HCT116 (cell line): ENCODE data around the gene SOS1. TPM values are rescaled to one million over a fixed set of nuclear protein-coding genes. Genes with fewer than 3 reads are reported as not detected.
A peak's percentile ranks its signal among the peaks of the same experiment; 100 is the strongest.
"Not testable (repeated sequence)": the region's sequence is repeated elsewhere in the genome, so short reads cannot be mapped to it uniquely, and the experiment has no call there.

Experiments used
- ATAC-seq: fragments of 200-7000 bp; cut with Tn5 transposase; 2 replicates; pipeline ENCODE4 v1.9.1; 2020; ENCODE audit warnings: mild to moderate bottlenecking, moderate library complexity
- BruUV-seq: library from RNA; stranded (reverse); fragments of 400-500 nt; replicated peaks from 2 replicates; lab custom pipeline; 2021; lab: Mats Ljungman, UMichigan
- CTCF ChIA-PET: fragments of 300-600 bp; sonication (Branson Sonifier 250); formaldehyde crosslinking; loops from one replicate; lab custom pipeline; 2021; ENCODE audit warnings: antibody characterized with exemption; lab: Charles Lee
- POLR2A ChIA-PET: fragments of 300-600, 350-600 bp; sonication (Branson Sonifier 250); formaldehyde crosslinking; loops from one replicate; lab custom pipeline; 2021; ENCODE audit warnings: antibody characterized with exemption; lab: Charles Lee
- RAD21 ChIA-PET, 2 experiments: fragments of 300-600 bp; sonication (Branson Sonifier 250); formaldehyde crosslinking; loops; one replicate each; lab custom pipeline; 2023; ENCODE audit warnings: low total read pairs in 2 of 2; ENCODE audit not compliant: uncharacterized antibody in 2 of 2, unreplicated experiment in 2 of 2, low non-redundant PET in 1 of 2; lab: Charles Lee
- DNase-seq: peaks from one replicate; pipeline ENCODE4 v3.0.0-alpha.2; 2010; ENCODE audit warnings: low read depth, low spot score
- H2AFZ ChIP-seq: fragments of 200-600 bp; shearing (Covaris generic), sonication (generic); 2 replicates; pipeline ENCODE4 v1.6.1; 2017; ENCODE audit warnings: low read depth, mixed run types, mixed read lengths, antibody characterized with exemption, low read length; ENCODE audit not compliant: poor library complexity, severe bottlenecking
- H3K27ac ChIP-seq: 2 replicates; pipeline ENCODE4 v1.5.1; 2012; ENCODE audit warnings: low read depth, low read length
- H3K27me3 ChIP-seq: fragments of 200-600 bp; sonication (generic); 2 replicates; pipeline ENCODE4 v1.6.1; 2016; ENCODE audit warnings: mixed run types, low read length, mixed read lengths; ENCODE audit not compliant: insufficient read depth
- H3K36me3 ChIP-seq, 2 experiments: fragments of 200-500 bp in 1 of 2; fragments of 200-600 bp in 1 of 2; sonication (Bioruptor generic) in 1 of 2; sonication (generic) in 1 of 2; 2 replicates each; pipeline versions ENCODE4 v1.5.1 to v1.6.1; 2014 to 2016; ENCODE audit warnings: low read length in 2 of 2, inconsistent platforms in 1 of 2, mixed read lengths in 1 of 2, mixed run types in 1 of 2; ENCODE audit not compliant: insufficient read depth in 2 of 2, control insufficient read depth in 1 of 2
- H3K4me1 ChIP-seq, 2 experiments: fragments of 200-600 bp in 1 of 2; sonication (generic) in 1 of 2; 2 replicates each; pipeline versions ENCODE4 v1.5.1 to v1.6.1; 2012 to 2017; ENCODE audit warnings: low read length in 2 of 2, inconsistent platforms in 1 of 2, mild to moderate bottlenecking in 1 of 2, mixed read lengths in 1 of 2, mixed run types in 1 of 2, moderate library complexity in 1 of 2; ENCODE audit not compliant: insufficient read depth in 2 of 2, control insufficient read depth in 1 of 2
- H3K4me2 ChIP-seq: fragments of 200-600 bp; sonication (generic); 2 replicates; pipeline ENCODE4 v1.6.1; 2017; ENCODE audit warnings: mixed run types, low read length, mixed read lengths
- H3K4me3 ChIP-seq, 2 experiments: fragments of 200-600 bp in 1 of 2; sonication (generic) in 1 of 2; replicated peaks in 1 of 2; 2 replicates each; pipeline ENCODE4 v1.5.1; 2011 to 2016; ENCODE audit warnings: low read length in 2 of 2, control low read depth in 1 of 2, low read depth in 1 of 2, mild to moderate bottlenecking in 1 of 2, mixed read lengths in 1 of 2, mixed run types in 1 of 2
- H3K79me2 ChIP-seq: fragments of 200-600 bp; sonication (generic); 2 replicates; pipeline ENCODE4 v1.6.1; 2017; ENCODE audit warnings: mild to moderate bottlenecking, mixed run types, low read length, moderate library complexity, mixed read lengths; ENCODE audit not compliant: insufficient read depth
- H3K9ac ChIP-seq: fragments of 200-600 bp; sonication (generic); 2 replicates; pipeline ENCODE4 v1.6.1; 2016; ENCODE audit warnings: low read length, mixed read lengths
- H3K9me2 ChIP-seq: fragments of 200-600 bp; sonication (generic), shearing (Covaris generic); 2 replicates; pipeline ENCODE4 v1.6.1; 2017; ENCODE audit warnings: mixed run types, mild to moderate bottlenecking, moderate library complexity; ENCODE audit not compliant: insufficient read depth
- H3K9me3 ChIP-seq, 2 experiments: fragments of 200-500 bp in 1 of 2; fragments of 200-600 bp in 1 of 2; sonication (Bioruptor generic) in 1 of 2; sonication (generic) in 1 of 2; 2 replicates each; pipeline ENCODE4 v1.6.1; 2014 to 2017; ENCODE audit warnings: low read length in 2 of 2, mixed read lengths in 2 of 2, inconsistent platforms in 1 of 2, low read depth in 1 of 2, mild to moderate bottlenecking in 1 of 2, mixed run types in 1 of 2, moderate library complexity in 1 of 2; ENCODE audit not compliant: control insufficient read depth in 1 of 2, insufficient read depth in 1 of 2
- H4K20me1 ChIP-seq: fragments of 200-600 bp; sonication (generic), shearing (Covaris generic); 2 replicates; pipeline ENCODE4 v1.6.1; 2017; ENCODE audit warnings: mixed run types, mild to moderate bottlenecking, moderate library complexity; ENCODE audit not compliant: insufficient read depth
- CEBPB ChIP-seq: IDR thresholded peaks from 2 replicates; pipeline ENCODE4 v1.6.1; 2012; ENCODE audit warnings: low read depth
- ELF1 ChIP-seq: IDR thresholded peaks from 2 replicates; pipeline ENCODE4 v1.6.1; 2012; ENCODE audit warnings: low read depth, borderline replicate concordance
- EZH2phosphoT487 ChIP-seq: fragments of 200-600 bp; IDR thresholded peaks from 2 replicates; pipeline ENCODE4 v1.6.1; 2018; ENCODE audit warnings: antibody characterized with exemption, borderline replicate concordance
- JUND ChIP-seq: IDR thresholded peaks from 2 replicates; pipeline ENCODE4 v1.6.1; 2012
- TCF7L2 ChIP-seq: IDR thresholded peaks from 2 replicates; pipeline ENCODE4 v1.7.0; 2011; ENCODE audit warnings: borderline replicate concordance, inconsistent platforms; ENCODE audit not compliant: insufficient read depth, insufficient read length; ENCODE audit errors: extremely low read depth
- YY1 ChIP-seq: IDR thresholded peaks from 2 replicates; pipeline ENCODE4 v1.6.1; 2011; ENCODE audit warnings: low read length, low read depth, moderate library complexity, mild to moderate bottlenecking; ENCODE audit not compliant: insufficient replicate concordance; ENCODE audit errors: extremely low read depth
- ZNF274 ChIP-seq: fragments of 200-500 bp; sonication (Bioruptor generic); IDR thresholded peaks from 2 replicates; pipeline ENCODE4 v1.6.1; 2014; ENCODE audit warnings: mild to moderate bottlenecking, low read depth, low read length, inconsistent platforms
- intact Hi-C: fragments of 100-400 bp; cut with micrococcal nuclease; formaldehyde crosslinking; loops from 2 replicates; pipeline ENCODE4 v1.10.0; 2022
- total RNA-seq: library from RNA; stranded (reverse); gene quantifications from one replicate; pipeline ENCODE4 v1.2.1, GENCODE V29; 2021; ENCODE audit not compliant: unreplicated experiment
- TF ChIP-seq, protein P1 (sequence below): IDR thresholded peaks from 2 replicates; pipeline ENCODE4 v1.6.1; 2012; ENCODE audit warnings: low read depth
- TF ChIP-seq, protein P2 (sequence below), 3 experiments: fragments of 200-600 bp in 1 of 3; sonication (generic) in 1 of 3; IDR thresholded peaks in 2 of 3; conservative IDR thresholded peaks in 1 of 3; 2 replicates each; pipeline ENCODE4 v1.5.1; 2012 to 2017; ENCODE audit warnings: low read depth in 2 of 3, low read length in 2 of 3, antibody characterized with exemption in 1 of 3, borderline replicate concordance in 1 of 3, control low read depth in 1 of 3, mild to moderate bottlenecking in 1 of 3, mixed read lengths in 1 of 3, mixed run types in 1 of 3, moderate library complexity in 1 of 3; ENCODE audit not compliant: insufficient read depth in 1 of 3

The SOS1 gene
- total RNA-seq, 1 experiment from 2014 or later: 19.4 TPM

- no peaks in the 10 kb centered on the region for H4K20me1 ChIP-seq
- no peaks in the 10 kb centered on the region for H3K9me2 ChIP-seq
- H3K9me3 ChIP-seq: no peaks in the 10 kb centered on the region
- DNase-seq: no peak
- no peak overlapping the region for H3K4me3 ChIP-seq
- intact Hi-C loops: no loop called here
- H3K4me1 ChIP-seq: no peaks in the 10 kb centered on the region
- H3K4me2 ChIP-seq: no peak overlapping the region
- TF ChIP-seq, protein P1, sequence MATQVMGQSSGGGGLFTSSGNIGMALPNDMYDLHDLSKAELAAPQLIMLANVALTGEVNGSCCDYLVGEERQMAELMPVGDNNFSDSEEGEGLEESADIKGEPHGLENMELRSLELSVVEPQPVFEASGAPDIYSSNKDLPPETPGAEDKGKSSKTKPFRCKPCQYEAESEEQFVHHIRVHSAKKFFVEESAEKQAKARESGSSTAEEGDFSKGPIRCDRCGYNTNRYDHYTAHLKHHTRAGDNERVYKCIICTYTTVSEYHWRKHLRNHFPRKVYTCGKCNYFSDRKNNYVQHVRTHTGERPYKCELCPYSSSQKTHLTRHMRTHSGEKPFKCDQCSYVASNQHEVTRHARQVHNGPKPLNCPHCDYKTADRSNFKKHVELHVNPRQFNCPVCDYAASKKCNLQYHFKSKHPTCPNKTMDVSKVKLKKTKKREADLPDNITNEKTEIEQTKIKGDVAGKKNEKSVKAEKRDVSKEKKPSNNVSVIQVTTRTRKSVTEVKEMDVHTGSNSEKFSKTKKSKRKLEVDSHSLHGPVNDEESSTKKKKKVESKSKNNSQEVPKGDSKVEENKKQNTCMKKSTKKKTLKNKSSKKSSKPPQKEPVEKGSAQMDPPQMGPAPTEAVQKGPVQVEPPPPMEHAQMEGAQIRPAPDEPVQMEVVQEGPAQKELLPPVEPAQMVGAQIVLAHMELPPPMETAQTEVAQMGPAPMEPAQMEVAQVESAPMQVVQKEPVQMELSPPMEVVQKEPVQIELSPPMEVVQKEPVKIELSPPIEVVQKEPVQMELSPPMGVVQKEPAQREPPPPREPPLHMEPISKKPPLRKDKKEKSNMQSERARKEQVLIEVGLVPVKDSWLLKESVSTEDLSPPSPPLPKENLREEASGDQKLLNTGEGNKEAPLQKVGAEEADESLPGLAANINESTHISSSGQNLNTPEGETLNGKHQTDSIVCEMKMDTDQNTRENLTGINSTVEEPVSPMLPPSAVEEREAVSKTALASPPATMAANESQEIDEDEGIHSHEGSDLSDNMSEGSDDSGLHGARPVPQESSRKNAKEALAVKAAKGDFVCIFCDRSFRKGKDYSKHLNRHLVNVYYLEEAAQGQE: no peak
- TF ChIP-seq CEBPB: no peak
- no peak for TF ChIP-seq EZH2phosphoT487
- TF ChIP-seq YY1: no peak
- TF ChIP-seq TCF7L2: no peak
- no peak for TF ChIP-seq JUND
- no peak for TF ChIP-seq ELF1
- no peak for TF ChIP-seq ZNF274
- TF ChIP-seq, protein P2, sequence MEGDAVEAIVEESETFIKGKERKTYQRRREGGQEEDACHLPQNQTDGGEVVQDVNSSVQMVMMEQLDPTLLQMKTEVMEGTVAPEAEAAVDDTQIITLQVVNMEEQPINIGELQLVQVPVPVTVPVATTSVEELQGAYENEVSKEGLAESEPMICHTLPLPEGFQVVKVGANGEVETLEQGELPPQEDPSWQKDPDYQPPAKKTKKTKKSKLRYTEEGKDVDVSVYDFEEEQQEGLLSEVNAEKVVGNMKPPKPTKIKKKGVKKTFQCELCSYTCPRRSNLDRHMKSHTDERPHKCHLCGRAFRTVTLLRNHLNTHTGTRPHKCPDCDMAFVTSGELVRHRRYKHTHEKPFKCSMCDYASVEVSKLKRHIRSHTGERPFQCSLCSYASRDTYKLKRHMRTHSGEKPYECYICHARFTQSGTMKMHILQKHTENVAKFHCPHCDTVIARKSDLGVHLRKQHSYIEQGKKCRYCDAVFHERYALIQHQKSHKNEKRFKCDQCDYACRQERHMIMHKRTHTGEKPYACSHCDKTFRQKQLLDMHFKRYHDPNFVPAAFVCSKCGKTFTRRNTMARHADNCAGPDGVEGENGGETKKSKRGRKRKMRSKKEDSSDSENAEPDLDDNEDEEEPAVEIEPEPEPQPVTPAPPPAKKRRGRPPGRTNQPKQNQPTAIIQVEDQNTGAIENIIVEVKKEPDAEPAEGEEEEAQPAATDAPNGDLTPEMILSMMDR (IDR thresholded peaks at IDR 0.05 in 2 of 3, conservative IDR thresholded peaks at IDR 0.05 in 1 of 3; ENCODE audit: borderline replicate concordance in 1 of 3, insufficient read depth in 1 of 3, low read depth in 2 of 3, low read length in 2 of 3): no peak
- ATAC-seq: no peak
- ChIA-PET POLR2A (no interaction called here), RAD21 (no interaction called here), CTCF (no interaction called here)
- H3K27me3 ChIP-seq: no peaks in the 10 kb centered on the region
- no peaks in the 10 kb centered on the region for H3K79me2 ChIP-seq
- no peak overlapping the region for H3K27ac ChIP-seq
- H2AFZ ChIP-seq: peak overlapping the region; percentile 32
- no peak overlapping the region for H3K9ac ChIP-seq
- no peaks in the 10 kb centered on the region for H3K36me3 ChIP-seq
- no TSS peak for BruUV-seq
Observed at GRCh38 chr2:39156107-39156506, 35.3 kb upstream of the SOS1 start.

DNA sequence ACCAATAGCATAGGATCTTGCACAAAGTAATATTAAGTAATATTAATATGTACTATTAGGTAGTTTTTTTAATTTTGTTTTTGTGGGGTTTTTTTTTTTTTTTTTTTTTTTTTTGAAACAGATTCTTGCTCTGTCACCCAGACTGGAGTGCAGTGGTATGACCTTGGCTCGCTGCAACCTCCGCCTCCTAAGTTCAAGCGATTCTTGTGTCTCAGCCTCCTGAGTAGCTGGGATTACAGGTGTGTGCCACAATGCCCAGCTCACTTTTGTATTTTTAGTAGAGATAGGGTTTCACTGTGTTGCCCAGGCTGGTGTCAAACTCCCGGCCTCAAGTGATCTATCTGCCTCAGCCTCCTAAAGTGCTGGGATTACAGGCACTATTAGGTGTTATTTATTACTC, 34.7 kb upstream of the SOS1 start:
- BruUV-seq, intact Hi-C loops, CTCF ChIA-PET: not testable (repeated sequence)

More for the DNA sequence above, 34.7 kb upstream of the SOS1 start:
- H2AFZ ChIP-seq, DNase-seq, H3K79me2 ChIP-seq, H3K4me1 ChIP-seq, H3K9ac ChIP-seq, H3K9me2 ChIP-seq, RAD21 ChIA-PET, H3K4me3 ChIP-seq, ATAC-seq, H3K27ac ChIP-seq, H3K9me3 ChIP-seq, H3K27me3 ChIP-seq, H3K4me2 ChIP-seq, H3K36me3 ChIP-seq, H4K20me1 ChIP-seq: not testable (repeated sequence)
- POLR2A ChIA-PET: interaction anchor here (0.9 kb wide), 1 partner anchor 8 kb away, joined by 4 read pairs; no protein-coding TSS in a partner anchor
